GM19240 (cell line): Measurements from ENCODE around the gene TADA2A.
"Not testable (repeated sequence)": the region's sequence is repeated elsewhere in the genome, so short reads cannot be mapped to it uniquely, and the experiment has no call there.

ENCODE experiments used
- DNase-seq: peaks from one replicate; pipeline ENCODE4 v3.0.0; 2011; ENCODE audit warnings: low spot score; ENCODE audit not compliant: insufficient read length

The TADA2A gene

DNA sequence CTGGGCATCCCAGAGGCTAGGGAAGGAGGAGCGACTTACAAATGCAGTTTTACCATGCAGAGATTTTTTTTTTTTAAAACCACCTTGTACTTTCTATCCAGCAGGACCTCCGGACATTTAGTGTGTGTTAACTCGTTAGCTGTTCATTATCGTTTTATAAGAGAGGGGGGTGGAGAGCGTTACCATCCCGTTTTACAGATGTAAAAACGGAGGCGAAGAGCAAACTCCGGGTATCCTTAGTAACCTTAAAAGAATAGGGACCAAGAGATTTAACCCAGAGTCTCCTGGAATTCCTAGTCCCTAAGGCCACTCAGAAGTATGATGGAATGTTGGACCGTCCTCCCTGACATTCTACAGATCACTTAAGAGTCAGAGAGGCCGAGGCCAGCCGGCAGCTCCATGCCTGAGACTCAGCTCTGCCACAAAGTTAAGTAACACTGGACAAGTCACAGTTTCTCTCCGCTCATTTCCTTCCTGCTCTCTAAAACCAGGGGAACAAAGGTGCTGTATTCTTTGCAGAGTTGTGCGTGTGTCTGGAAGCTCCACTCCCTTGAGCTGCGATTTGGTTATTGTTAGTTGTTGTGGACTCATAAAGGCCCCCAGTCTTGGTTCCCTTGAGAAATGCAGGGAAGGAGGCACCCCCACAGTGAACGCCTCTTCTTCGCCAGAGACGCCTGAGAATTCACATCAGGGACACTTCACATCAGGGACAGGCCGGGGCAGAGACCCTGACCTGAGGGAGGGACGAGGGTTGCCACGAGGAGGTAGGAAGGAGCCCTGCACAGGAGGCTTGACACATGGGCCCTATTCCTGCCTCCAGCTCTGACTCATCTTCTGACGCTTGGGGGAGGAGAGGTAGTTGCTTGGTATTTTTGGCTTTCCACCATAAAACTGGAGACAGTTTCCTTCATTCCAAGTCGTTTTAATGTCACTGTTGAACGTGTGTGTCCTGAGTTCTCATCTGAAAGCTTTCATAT lies 84.2 kb downstream of the TADA2A start:
- no peak for DNase-seq

GRCh38 chr17:37492167-37492566 lies 85.5 kb downstream of the TADA2A start:
- no peak for DNase-seq

- no peak for DNase-seq
Observed at GRCh38 chr17:37493249-37494027, 86.8 kb downstream of the TADA2A start.

GRCh38 chr17:37494401-37494831 lies 87.7 kb downstream of the TADA2A start:
- no peak for DNase-seq

DNA sequence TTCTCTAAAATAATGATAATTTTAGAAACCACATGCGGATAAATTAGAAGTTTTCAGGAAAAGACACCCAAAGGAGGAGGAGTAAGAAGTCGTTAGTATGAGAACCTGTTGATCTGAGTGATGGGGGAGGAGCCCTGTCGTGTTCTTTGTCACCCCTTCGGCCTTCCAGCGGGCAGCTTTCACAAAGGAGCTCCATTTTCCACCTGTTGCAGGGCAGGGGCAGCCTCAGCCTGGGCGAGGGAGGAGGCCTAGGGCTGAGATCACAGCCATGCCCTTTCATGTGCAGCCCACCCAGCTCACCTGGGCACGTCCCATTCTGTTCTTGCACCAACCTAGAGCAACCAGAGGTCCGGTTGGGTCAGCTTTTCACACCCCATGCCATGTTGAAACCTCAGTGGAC lies 88.3 kb downstream of the TADA2A start:
- no peak for DNase-seq

DNA sequence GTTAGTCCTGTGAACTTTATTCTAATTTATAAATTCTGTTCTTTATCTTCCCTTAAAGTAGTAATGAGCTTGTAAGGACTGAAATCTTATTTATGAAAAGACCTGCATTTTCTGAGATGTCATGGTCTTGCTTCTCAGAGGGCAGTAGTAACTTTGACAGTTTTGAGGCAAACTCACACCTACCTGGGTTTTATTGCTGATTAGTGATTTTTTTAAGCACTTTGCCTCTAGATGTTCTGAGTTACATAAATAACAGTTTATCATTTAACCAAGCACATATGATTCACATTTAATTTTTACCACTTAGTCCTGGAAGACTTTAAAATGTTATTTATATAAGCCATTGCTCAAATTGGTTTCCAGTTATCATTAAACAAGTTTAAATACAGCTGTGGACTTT lies 93.7 kb downstream of the TADA2A start:
- no peak for DNase-seq

GRCh38 chr17:37502009-37502936 lies 95.6 kb downstream of the TADA2A start:
- DNase-seq: no peak

DNA sequence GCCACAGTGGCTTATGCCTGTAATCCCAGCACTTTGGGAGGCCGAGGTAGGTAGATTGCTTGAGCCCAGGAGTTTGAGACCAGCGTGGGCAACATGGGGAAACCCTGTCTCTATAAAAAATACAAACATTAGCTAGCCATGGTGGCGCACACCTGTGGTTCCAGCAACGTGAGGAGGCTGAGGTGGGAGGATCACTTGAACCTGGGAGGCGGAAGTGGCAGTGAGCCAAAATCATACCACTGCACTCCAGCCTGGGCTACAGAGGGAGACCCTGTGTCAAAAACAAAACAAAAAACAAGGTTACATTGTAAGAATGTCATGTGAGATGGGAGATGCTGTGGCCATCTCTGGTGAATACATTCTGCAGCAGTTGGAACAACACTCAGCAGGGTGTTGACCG lies 96.5 kb downstream of the TADA2A start:
- DNase-seq: no peak

- no peak for DNase-seq
Observed at GRCh38 chr17:37505333-37505732, 98.6 kb downstream of the TADA2A start.

- no peak for DNase-seq
Observed at GRCh38 chr17:37506678-37507077, 100.0 kb downstream of the TADA2A start.

- no peak for DNase-seq
Observed at GRCh38 chr17:37507111-37507510, 100.4 kb downstream of the TADA2A start.

- no peak for DNase-seq
Observed at GRCh38 chr17:37510056-37510455, 103.4 kb downstream of the TADA2A start.

GRCh38 chr17:37511642-37512041 lies 105.0 kb downstream of the TADA2A start:
- DNase-seq: not testable (repeated sequence)

DNA sequence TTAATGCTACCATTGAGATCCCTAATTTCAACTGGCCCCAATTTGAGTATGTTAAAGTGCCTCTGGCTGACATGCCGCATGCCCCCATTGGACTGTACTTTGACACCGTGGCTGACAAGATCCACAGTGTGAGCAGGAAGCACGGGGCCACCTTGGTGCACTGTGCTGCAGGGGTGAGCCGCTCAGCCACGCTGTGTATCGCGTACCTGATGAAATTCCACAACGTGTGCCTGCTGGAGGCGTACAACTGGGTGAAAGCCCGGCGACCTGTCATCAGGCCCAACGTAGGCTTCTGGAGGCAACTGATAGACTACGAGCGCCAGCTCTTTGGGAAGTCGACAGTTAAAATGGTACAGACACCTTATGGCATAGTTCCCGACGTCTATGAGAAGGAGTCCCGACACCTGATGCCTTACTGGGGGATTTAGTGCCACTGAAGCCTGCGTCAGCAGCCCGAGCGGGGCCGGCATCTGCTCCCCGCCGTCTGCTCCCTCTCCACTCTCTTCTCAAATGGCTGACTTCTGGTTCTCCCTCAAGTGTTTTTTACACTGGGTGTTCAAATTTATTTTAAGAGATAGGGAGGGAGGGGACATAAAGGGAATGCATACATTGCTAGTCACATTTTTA lies 105.9 kb downstream of the TADA2A start:
- no peak for DNase-seq

DNA sequence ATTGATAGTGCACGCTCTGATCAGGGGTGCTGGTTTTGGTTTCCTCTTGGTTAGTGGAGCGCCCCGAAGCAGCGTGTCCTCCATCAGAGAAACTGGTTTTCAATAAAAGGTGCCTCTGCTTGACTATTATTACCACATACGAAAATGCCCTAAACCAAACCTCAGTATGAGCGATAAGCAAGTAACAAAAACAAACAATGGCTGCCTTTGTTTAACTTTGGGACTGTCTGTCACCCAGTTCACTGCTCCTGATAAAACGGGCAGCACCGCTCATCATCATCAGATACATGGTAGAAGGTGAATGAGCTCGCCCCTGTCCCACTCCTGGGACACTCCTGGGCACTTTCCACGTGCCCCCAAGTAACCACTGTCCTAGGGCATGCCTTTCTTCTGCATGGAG lies 107.0 kb downstream of the TADA2A start:
- DNase-seq: no peak

DNA sequence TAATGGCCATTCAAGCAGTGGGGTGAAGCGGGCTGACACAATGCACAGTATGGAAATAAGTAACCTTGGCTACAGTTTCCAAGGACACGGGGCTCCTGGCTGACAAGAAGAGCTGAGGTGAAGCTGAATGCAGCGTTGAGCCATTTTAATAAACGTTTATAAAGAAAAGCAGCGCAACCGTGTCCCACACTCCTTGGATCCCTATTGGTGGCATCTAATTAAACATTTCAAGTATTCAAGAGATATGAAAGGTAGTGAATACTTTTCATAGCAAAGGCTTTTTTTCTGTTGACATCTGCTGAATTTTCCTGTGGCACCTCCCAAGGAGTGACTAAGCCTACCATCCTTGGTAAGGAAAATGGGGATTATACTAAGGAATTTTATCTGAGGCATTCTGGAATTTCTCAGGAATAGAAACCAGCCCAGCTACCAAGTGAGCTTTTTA lies 109.5 kb downstream of the TADA2A start:
- DNase-seq: no peak

GRCh38 chr17:37517881-37518280 lies 111.2 kb downstream of the TADA2A start:
- no peak for DNase-seq

GRCh38 chr17:37518826-37519225 lies 112.1 kb downstream of the TADA2A start:
- DNase-seq: no peak

GRCh38 chr17:37519251-37519985 lies 112.7 kb downstream of the TADA2A start:
- no peak for DNase-seq

- DNase-seq: no peak
Observed at GRCh38 chr17:37520174-37520573, 113.5 kb downstream of the TADA2A start.
